SK-N-SH treated with all-trans-retinoic acid at 6 μM for 48 hours (cell line): ENCODE data around the gene RAN.

ENCODE experiments used
- BACH2 ChIP-seq: fragments of 250-450 bp; sonication (Bioruptor Pico); IDR thresholded peaks from 2 replicates; pipeline ENCODE4 v1.9.0; 2021; ENCODE audit warnings: mild to moderate bottlenecking, borderline replicate concordance
- CREB5 ChIP-seq: fragments of 250-450 bp; sonication (Bioruptor Pico); IDR thresholded peaks from 2 replicates; pipeline ENCODE4 v1.5.1; 2020; ENCODE audit warnings: low read depth, mild to moderate bottlenecking, moderate library complexity
- ESRRG ChIP-seq: fragments of 250-450 bp; sonication (Bioruptor Pico); IDR thresholded peaks from 2 replicates; pipeline ENCODE4 v1.6.1; 2021; ENCODE audit warnings: mild to moderate bottlenecking
- ISL1 ChIP-seq: fragments of 250-450 bp; sonication (Bioruptor Pico); IDR thresholded peaks from 2 replicates; pipeline ENCODE4 v2.1.2; 2022; ENCODE audit warnings: mild to moderate bottlenecking, moderate library complexity
- PATZ1 ChIP-seq: fragments of 250-450 bp; sonication (Bioruptor Pico); IDR thresholded peaks from 2 replicates; pipeline ENCODE4 v1.8.0; 2020; ENCODE audit warnings: mild to moderate bottlenecking, moderate library complexity, borderline replicate concordance
- RARB ChIP-seq: fragments of 250-450 bp; sonication (Bioruptor Pico); IDR thresholded peaks from 2 replicates; pipeline ENCODE4 v1.8.0; 2021; ENCODE audit warnings: mild to moderate bottlenecking, moderate library complexity
- SNAI2 ChIP-seq: fragments of 250-450 bp; sonication (Bioruptor Pico); IDR thresholded peaks from 2 replicates; pipeline ENCODE4 v1.5.0; 2020; ENCODE audit warnings: mild to moderate bottlenecking, moderate library complexity
- TCF4 ChIP-seq: fragments of 250-450 bp; sonication (Bioruptor Pico); IDR thresholded peaks from 2 replicates; pipeline ENCODE4 v1.8.0; 2021; ENCODE audit warnings: mild to moderate bottlenecking, moderate library complexity, borderline replicate concordance
- ZFP3 ChIP-seq: fragments of 250-450 bp; sonication (Bioruptor Pico); IDR thresholded peaks from 2 replicates; pipeline ENCODE4 v1.5.0; 2020; ENCODE audit warnings: mild to moderate bottlenecking, moderate library complexity
- ZFP30 ChIP-seq: fragments of 450-650 bp; formaldehyde crosslinking; IDR thresholded peaks from 2 replicates; pipeline ENCODE4 v1.5.0; 2022; ENCODE audit warnings: mild to moderate bottlenecking, moderate library complexity
- ZNF8 ChIP-seq: fragments of 450-650 bp; formaldehyde crosslinking; IDR thresholded peaks from 2 replicates; pipeline ENCODE4 v1.5.0; 2020; ENCODE audit warnings: mild to moderate bottlenecking, moderate library complexity

- no peak for TF ChIP-seq ZNF8
- no peak for TF ChIP-seq RARB (CRISPR knock-in tag)
- TF ChIP-seq CREB5 (CRISPR knock-in tag) = no peak
- no peak for TF ChIP-seq TCF4
- TF ChIP-seq ESRRG (CRISPR knock-in tag) = no peak
- TF ChIP-seq ISL1 (CRISPR knock-in tag) = no peak
- no peak for TF ChIP-seq ZFP30 (CRISPR knock-in tag)
- no peak for TF ChIP-seq SNAI2 (CRISPR knock-in tag)
- TF ChIP-seq PATZ1 (CRISPR knock-in tag) = no peak
- TF ChIP-seq ZFP3 (CRISPR knock-in tag) = no peak
- TF ChIP-seq BACH2 (CRISPR knock-in tag) = no peak
Observed at GRCh38 chr12:130875193-130875592, 3.3 kb downstream of the RAN start.
